Hepatocyte (in vitro differentiated cells): Measurements from ENCODE around the gene MIER2. TPM values are rescaled to one million over a fixed set of nuclear protein-coding genes. Genes with fewer than 3 reads are reported as not detected.

ENCODE experiments used
- DNase-seq: peaks from one replicate; pipeline ENCODE4 v3.0.0-alpha.2; 2016; ENCODE audit warnings: low spot score
- H2AFZ ChIP-seq: fragments of 200-600 bp; sonication (generic); 2 replicates; pipeline ENCODE4 v1.6.0; 2016; ENCODE audit warnings: antibody characterized with exemption, mild to moderate bottlenecking
- H3K27ac ChIP-seq: fragments of 200-600 bp; sonication (generic); 2 replicates; pipeline ENCODE4 v1.5.1; 2016; ENCODE audit warnings: mild to moderate bottlenecking
- H3K27me3 ChIP-seq: fragments of 200-600 bp; sonication (generic); 2 replicates; pipeline ENCODE4 v1.6.1; 2016
- H3K36me3 ChIP-seq: fragments of 200-600 bp; sonication (generic); replicated peaks from 2 replicates; pipeline ENCODE4 v1.5.1; 2016; ENCODE audit warnings: low read depth; ENCODE audit not compliant: insufficient read depth
- H3K4me1 ChIP-seq: fragments of 200-600 bp; sonication (generic); 2 replicates; pipeline ENCODE4 v1.5.1; 2016; ENCODE audit warnings: mild to moderate bottlenecking, moderate library complexity; ENCODE audit not compliant: insufficient read depth
- H3K4me2 ChIP-seq: fragments of 200-600 bp; sonication (generic); 2 replicates; pipeline ENCODE4 v1.6.0; 2016
- H3K4me3 ChIP-seq: fragments of 200-600 bp; sonication (generic); 2 replicates; pipeline ENCODE4 v1.5.1; 2016; ENCODE audit warnings: mild to moderate bottlenecking
- H3K79me2 ChIP-seq: fragments of 200-600 bp; sonication (generic); 2 replicates; pipeline ENCODE4 v1.6.0; 2017; ENCODE audit warnings: mild to moderate bottlenecking
- H3K9me2 ChIP-seq: fragments of 200-600 bp; sonication (generic); replicated peaks from 2 replicates; pipeline ENCODE4 v1.6.0; 2017; ENCODE audit warnings: mild to moderate bottlenecking; ENCODE audit not compliant: insufficient read depth
- H3K9me3 ChIP-seq: fragments of 200-600 bp; sonication (generic); 2 replicates; pipeline ENCODE4 v1.5.1; 2016; ENCODE audit warnings: low read depth, mild to moderate bottlenecking
- H4K20me1 ChIP-seq: fragments of 200-600 bp; sonication (generic); 2 replicates; pipeline ENCODE4 v1.6.0; 2016; ENCODE audit warnings: mild to moderate bottlenecking; ENCODE audit not compliant: insufficient read depth, poor library complexity, severe bottlenecking
- CTCF ChIP-seq: fragments of 200-600 bp; sonication (generic); IDR thresholded peaks from 2 replicates; pipeline ENCODE4 v1.5.1; 2016; ENCODE audit warnings: antibody characterized with exemption, mild to moderate bottlenecking; ENCODE audit not compliant: poor library complexity
- EZH2 ChIP-seq: fragments of 200-600 bp; sonication (generic); IDR thresholded peaks from 2 replicates; pipeline ENCODE4 v1.6.1; 2016; ENCODE audit warnings: antibody characterized with exemption, mild to moderate bottlenecking, borderline replicate concordance
- EZH2phosphoT487 ChIP-seq: fragments of 200-600 bp; sonication (generic); IDR thresholded peaks from one replicate; pipeline ENCODE4 v1.6.1; 2018; ENCODE audit warnings: antibody characterized with exemption, mild to moderate bottlenecking, low read depth, moderate library complexity; ENCODE audit not compliant: unreplicated experiment, severe bottlenecking
- WGBS: methylation state at CpG from one replicate; pipeline ENCODE4 v1.1.6; 2016; ENCODE audit warnings: low lambda C conversion rate; ENCODE audit errors: missing lambda C conversion rate; 5-methylcytosine and 5-hydroxymethylcytosine counted together
- polyA plus RNA-seq: library from polyadenylated mRNA; unstranded; fragments of >200 nt; fragmentation: Nextera tagmentation; extraction: Ambion mirVana; gene quantifications from 2 replicates; pipeline ENCODE4 v1.2.1, GENCODE V29; 2016
- total RNA-seq: library from RNA; depleted of rRNA; stranded (reverse); fragments of >200 nt; gene quantifications from 2 replicates; pipeline ENCODE4 v1.2.3, GENCODE V29; 2014

The MIER2 gene
- total and polyA plus RNA-seq, 2 experiments from 2014 or later: 8.4 to 47.3 TPM

GRCh38 chr19:277131-277530 is 67.5 kb downstream of the MIER2 start:
- Histone ChIP-seq H2AFZ (no peak overlapping the region), H3K4me2 (no peak overlapping the region)
- 78% methylated on average over 7 of the region's 7 CpGs for WGBS

GRCh38 chr19:275958-276646 is 68.5 kb downstream of the MIER2 start:
- Histone ChIP-seq H3K9me3 (no peaks in the 10 kb centered on the region), H3K9me2 (no peaks in the 10 kb centered on the region), H3K79me2 (no peaks in the 10 kb centered on the region), H3K4me3 (no peak overlapping the region), H2AFZ (no peak overlapping the region), H3K36me3 (no peaks in the 10 kb centered on the region), H3K4me1 (no peaks in the 10 kb centered on the region), H3K27ac (no peak overlapping the region), H3K4me2 (no peak overlapping the region), H3K27me3 (no peaks in the 10 kb centered on the region), H4K20me1 (no peaks in the 10 kb centered on the region)
- no peak for TF ChIP-seq EZH2phosphoT487
- no peak for TF ChIP-seq CTCF
- no peak for TF ChIP-seq EZH2
- no peak for DNase-seq
- 88% methylated on average over 19 of the region's 19 CpGs for WGBS

More at GRCh38 chr19:277131-277530, 67.5 kb downstream of the MIER2 start:
- TF ChIP-seq CTCF (no peak), EZH2 (no peak), EZH2phosphoT487 (no peak)
- H4K20me1 ChIP-seq: no peaks in the 10 kb centered on the region
- H3K9me3 ChIP-seq: no peaks in the 10 kb centered on the region
- H3K36me3 ChIP-seq: no peaks in the 10 kb centered on the region
- H3K4me3 ChIP-seq: no peak overlapping the region
- no peak for DNase-seq
- no peak overlapping the region for H3K27ac ChIP-seq
- no peaks in the 10 kb centered on the region for H3K9me2 ChIP-seq
- H3K4me1 ChIP-seq: no peaks in the 10 kb centered on the region
- H3K27me3 ChIP-seq: no peaks in the 10 kb centered on the region
- H3K79me2 ChIP-seq: no peaks in the 10 kb centered on the region

- H3K79me2 ChIP-seq: no peaks in the 10 kb centered on the region
- H3K9me3 ChIP-seq: no peaks in the 10 kb centered on the region
- H4K20me1 ChIP-seq: no peaks in the 10 kb centered on the region
- 93% methylated on average over 9 of the region's 9 CpGs for WGBS
- H3K9me2 ChIP-seq: no peaks in the 10 kb centered on the region
- no peak overlapping the region for H3K4me3 ChIP-seq
- H3K4me2 ChIP-seq: no peak overlapping the region
- no peak overlapping the region for H3K27ac ChIP-seq
- H3K27me3 ChIP-seq: no peaks in the 10 kb centered on the region
- no peak for TF ChIP-seq EZH2
- TF ChIP-seq CTCF: no peak
- no peak for TF ChIP-seq EZH2phosphoT487
- no peaks in the 10 kb centered on the region for H3K4me1 ChIP-seq
- no peak overlapping the region for H2AFZ ChIP-seq
- no peaks in the 10 kb centered on the region for H3K36me3 ChIP-seq
- DNase-seq: no peak
Observed at GRCh38 chr19:275000-275399, 69.6 kb downstream of the MIER2 start.
